Brain microvascular endothelial cell (primary cell): ENCODE results near the gene OR6S1.

ENCODE experiments used
- DNase-seq: peaks from one replicate; pipeline ENCODE4 v3.0.0-alpha.2; 2020
- H3K27ac ChIP-seq: fragments of 250-450 bp; sonication (Bioruptor Pico); 2 replicates; pipeline ENCODE4 v1.5.1; 2020; ENCODE audit warnings: mild to moderate bottlenecking, moderate library complexity
- H3K27me3 ChIP-seq: fragments of 250-450 bp; sonication (Bioruptor Pico); replicated peaks from 2 replicates; pipeline ENCODE4 v1.5.1; 2020; ENCODE audit warnings: mild to moderate bottlenecking
- H3K36me3 ChIP-seq: fragments of 250-450 bp; sonication (Bioruptor Pico); replicated peaks from 2 replicates; pipeline ENCODE4 v1.5.1; 2020; ENCODE audit warnings: mild to moderate bottlenecking
- H3K4me3 ChIP-seq: 2 replicates; pipeline ENCODE4 v1.5.1; 2011; ENCODE audit warnings: low read depth, mild to moderate bottlenecking, control low read depth, low read length, moderate library complexity
- CTCF ChIP-seq: IDR thresholded peaks from 2 replicates; pipeline ENCODE4 v1.5.1; 2011; ENCODE audit warnings: low read depth, mild to moderate bottlenecking, moderate library complexity, low read length, control low read depth, inconsistent platforms; ENCODE audit errors: missing control alignments
- in situ Hi-C: cut with HindIII; loops from 2 replicates; pipeline ENCODE4 v1.10.0; 2017; ENCODE audit warnings: low sequenced_read_pairs, low pct_ligation_motif_present

Gene OR6S1

GRCh38 chr14:20642182-20642581, 691 bp upstream of the OR6S1 start:
- in situ Hi-C loops, result no loop called here
- H3K27ac ChIP-seq, result no peak overlapping the region

GRCh38 chr14:20632831-20633691, 8.4 kb downstream of the OR6S1 start:
- peak; percentile 85 for DNase-seq
- H3K4me3 ChIP-seq, result peak overlapping the region; percentile 61
- TF ChIP-seq CTCF, result no peak
- H3K27me3 ChIP-seq, result no peaks in the 10 kb centered on the region
- no peak overlapping the region for H3K27ac ChIP-seq
- H3K36me3 ChIP-seq, result no peaks in the 10 kb centered on the region
- in situ Hi-C loops, result no loop called here

More at GRCh38 chr14:20642182-20642581, 691 bp upstream of the OR6S1 start:
- Histone ChIP-seq H3K27me3 (peaks cover 2% of the 10 kb centered on the region), H3K4me3 (no peak overlapping the region), H3K36me3 (no peaks in the 10 kb centered on the region)
- DNase-seq, result no peak
- no peak for TF ChIP-seq CTCF

GRCh38 chr14:20632448-20632830, 9.1 kb downstream of the OR6S1 start:
- no peak for DNase-seq
- Histone ChIP-seq H3K27ac (no peak overlapping the region), H3K4me3 (peak overlapping the region; percentile 61), H3K36me3 (no peaks in the 10 kb centered on the region), H3K27me3 (no peaks in the 10 kb centered on the region)
- TF ChIP-seq CTCF, result no peak
- in situ Hi-C loops, result no loop called here

GRCh38 chr14:20631880-20632389, 9.6 kb downstream of the OR6S1 start:
- H3K36me3 ChIP-seq, result no peaks in the 10 kb centered on the region
- H3K27me3 ChIP-seq, result no peaks in the 10 kb centered on the region
- peak; percentile 72 for DNase-seq
- in situ Hi-C loops, result no loop called here
- H3K27ac ChIP-seq, result no peak overlapping the region
- peak overlapping the region; percentile 61 for H3K4me3 ChIP-seq
- TF ChIP-seq CTCF, result no peak

GRCh38 chr14:20631023-20631879, 10.2 kb downstream of the OR6S1 start:
- TF ChIP-seq CTCF, result no peak
- Histone ChIP-seq H3K27ac (no peak overlapping the region), H3K27me3 (no peaks in the 10 kb centered on the region), H3K4me3 (peak overlapping the region; percentile 61), H3K36me3 (no peaks in the 10 kb centered on the region)
- peak; percentile 69 for DNase-seq
- in situ Hi-C loops, result no loop called here
